Loucy (cell line): ENCODE measurements around the gene PCDHB5.
"Not testable (repeated sequence)": the region's sequence is repeated elsewhere in the genome, so short reads cannot be mapped to it uniquely, and the experiment has no call there.

Source experiments
- H2AFZ ChIP-seq: fragments of 200-600 bp; sonication (generic); 2 replicates; pipeline ENCODE4 v1.6.0; 2016; ENCODE audit warnings: antibody characterized with exemption, mild to moderate bottlenecking, low read length, moderate library complexity
- H3F3A ChIP-seq: fragments of 200-600 bp; 2 replicates; pipeline ENCODE4 v1.6.0; 2016; ENCODE audit warnings: antibody characterized with exemption, low read depth, mild to moderate bottlenecking
- H3K27me3 ChIP-seq: fragments of 200-600 bp; sonication (generic); 2 replicates; pipeline ENCODE4 v1.6.1; 2014; ENCODE audit warnings: low read length, mild to moderate bottlenecking; ENCODE audit not compliant: insufficient read depth, poor library complexity, severe bottlenecking
- H3K36me3 ChIP-seq: fragments of 200-600 bp; sonication (generic); 2 replicates; pipeline ENCODE4 v1.6.1; 2016; ENCODE audit warnings: low read length; ENCODE audit not compliant: insufficient read depth
- H3K4me1 ChIP-seq: fragments of 200-600 bp; sonication (generic); 2 replicates; pipeline ENCODE4 v1.5.1; 2014; ENCODE audit warnings: low read length, mild to moderate bottlenecking; ENCODE audit not compliant: insufficient read depth, poor library complexity, severe bottlenecking
- H3K4me2 ChIP-seq: fragments of 200-600 bp; sonication (generic); 2 replicates; pipeline ENCODE4 v1.6.0; 2014; ENCODE audit warnings: antibody characterized with exemption, low read length, low read depth, mild to moderate bottlenecking; ENCODE audit not compliant: poor library complexity, severe bottlenecking
- H3K4me3 ChIP-seq: fragments of 200-600 bp; sonication (generic); 2 replicates; pipeline ENCODE4 v1.5.1; 2014; ENCODE audit warnings: low read length, mild to moderate bottlenecking, mixed read lengths; ENCODE audit not compliant: poor library complexity, severe bottlenecking
- H3K79me2 ChIP-seq: fragments of 200-600 bp; sonication (generic); 2 replicates; pipeline ENCODE4 v1.6.1; 2014; ENCODE audit warnings: low read length; ENCODE audit not compliant: insufficient read depth
- H3K9ac ChIP-seq: fragments of 200-600 bp; sonication (generic); 2 replicates; pipeline ENCODE4 v1.6.0; 2014; ENCODE audit warnings: mild to moderate bottlenecking, low read depth, low read length, moderate library complexity; ENCODE audit not compliant: poor library complexity, severe bottlenecking
- H3K9me2 ChIP-seq: fragments of 200-600 bp; sonication (generic); replicated peaks from 2 replicates; pipeline ENCODE4 v1.6.1; 2016; ENCODE audit warnings: low read depth, low read length, mixed read lengths
- H3K9me3 ChIP-seq: fragments of 200-600 bp; sonication (generic); 2 replicates; pipeline ENCODE4 v1.6.1; 2014; ENCODE audit warnings: mild to moderate bottlenecking, antibody characterized with exemption, low read length, low read depth; ENCODE audit not compliant: insufficient read depth
- H4K20me1 ChIP-seq: fragments of 200-600 bp; sonication (generic); 2 replicates; pipeline ENCODE4 v1.6.0; 2014; ENCODE audit warnings: antibody characterized with exemption, low read length, mild to moderate bottlenecking; ENCODE audit not compliant: insufficient read depth, poor library complexity, severe bottlenecking
- CTCF ChIP-seq: fragments of 200-600 bp; sonication (generic); conservative IDR thresholded peaks from 2 replicates; pipeline ENCODE4 v1.5.1; 2014; ENCODE audit warnings: mild to moderate bottlenecking, antibody characterized with exemption, low read length
- EZH2phosphoT487 ChIP-seq: fragments of 200-600 bp; IDR thresholded peaks from 2 replicates; pipeline ENCODE4 v1.6.1; 2018; ENCODE audit warnings: antibody characterized with exemption, mild to moderate bottlenecking, moderate library complexity, borderline replicate concordance

PCDHB5 gene

GRCh38 chr5:141149812-141150211 lies 14.8 kb downstream of the PCDHB5 start, which contains the start of gene PCDHB6:
PCDHB6 (plus strand) TSS chr5:141150057; CDS start chr5:141150258, 201 bp downstream.
- H2AFZ ChIP-seq: no peak within 1 kb of the TSS
- H3K4me1 ChIP-seq: no peaks in the 10 kb centered on the region
- no peak within 1 kb of the TSS for H3K4me2 ChIP-seq
- H3K4me3 ChIP-seq: no peak within 1 kb of the TSS
- no peaks in the 10 kb centered on the region for H3K27me3 ChIP-seq
- no peaks in the 10 kb centered on the region for H3K36me3 ChIP-seq
- no peaks in the 10 kb centered on the region for H3F3A ChIP-seq
- no peaks in the 10 kb centered on the region for H3K79me2 ChIP-seq
- no peak for TF ChIP-seq EZH2phosphoT487
- no peak for TF ChIP-seq CTCF
- no peaks in the 10 kb centered on the region for H4K20me1 ChIP-seq
- H3K9ac ChIP-seq: no peak within 1 kb of the TSS
- no peaks in the 10 kb centered on the region for H3K9me2 ChIP-seq
- no peaks in the 10 kb centered on the region for H3K9me3 ChIP-seq

- Histone ChIP-seq H3K79me2 (no peaks in the 10 kb centered on the region), H4K20me1 (no peaks in the 10 kb centered on the region), H3K9me3 (no peaks in the 10 kb centered on the region), H3K4me3 (no peak overlapping the region), H2AFZ (no peak overlapping the region), H3F3A (no peaks in the 10 kb centered on the region), H3K27me3 (no peaks in the 10 kb centered on the region), H3K4me1 (no peaks in the 10 kb centered on the region), H3K4me2 (no peak overlapping the region), H3K36me3 (no peaks in the 10 kb centered on the region), H3K9ac (no peak overlapping the region), H3K9me2 (no peaks in the 10 kb centered on the region)
- no peak for TF ChIP-seq CTCF
- no peak for TF ChIP-seq EZH2phosphoT487
These were observed 15.4 kb downstream of the PCDHB5 start for GRCh38 chr5:141150224-141150992.

- no peak overlapping the region for H3K4me3 ChIP-seq
- no peaks in the 10 kb centered on the region for H4K20me1 ChIP-seq
- H3F3A ChIP-seq: no peaks in the 10 kb centered on the region
- H2AFZ ChIP-seq: no peak overlapping the region
- H3K9ac ChIP-seq: no peak overlapping the region
- no peak for TF ChIP-seq EZH2phosphoT487
- H3K4me1 ChIP-seq: no peaks in the 10 kb centered on the region
- no peaks in the 10 kb centered on the region for H3K9me3 ChIP-seq
- no peaks in the 10 kb centered on the region for H3K27me3 ChIP-seq
- H3K9me2 ChIP-seq: no peaks in the 10 kb centered on the region
- no peaks in the 10 kb centered on the region for H3K79me2 ChIP-seq
- no peak overlapping the region for H3K4me2 ChIP-seq
- H3K36me3 ChIP-seq: no peaks in the 10 kb centered on the region
These were observed 16.0 kb downstream of the PCDHB5 start for GRCh38 chr5:141150993-141151325.

GRCh38 chr5:141151632-141152031 lies 16.6 kb downstream of the PCDHB5 start:
- H3K4me3 ChIP-seq, H3K79me2 ChIP-seq, H3K9me3 ChIP-seq, H3K36me3 ChIP-seq, H4K20me1 ChIP-seq, H2AFZ ChIP-seq, H3K4me2 ChIP-seq, H3K9me2 ChIP-seq, H3K27me3 ChIP-seq, H3K4me1 ChIP-seq, H3K9ac ChIP-seq, H3F3A ChIP-seq: not testable (repeated sequence)

DNA sequence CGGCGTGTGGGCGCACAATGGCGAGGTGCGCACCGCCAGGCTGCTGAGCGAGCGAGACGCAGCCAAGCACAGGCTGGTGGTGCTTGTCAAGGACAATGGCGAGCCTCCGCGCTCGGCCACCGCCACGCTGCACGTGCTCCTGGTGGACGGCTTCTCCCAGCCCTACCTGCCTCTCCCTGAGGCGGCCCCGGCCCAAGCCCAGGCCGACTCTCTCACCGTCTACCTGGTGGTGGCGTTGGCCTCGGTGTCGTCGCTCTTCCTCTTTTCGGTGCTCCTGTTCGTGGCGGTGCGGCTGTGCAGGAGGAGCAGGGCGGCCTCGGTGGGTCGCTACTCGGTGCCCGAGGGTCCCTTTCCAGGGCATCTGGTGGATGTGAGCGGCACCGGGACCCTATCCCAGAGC lies 17.1 kb downstream of the PCDHB5 start:
- H3F3A ChIP-seq, H3K79me2 ChIP-seq, H4K20me1 ChIP-seq, H3K4me2 ChIP-seq, H2AFZ ChIP-seq, H3K36me3 ChIP-seq, H3K9me2 ChIP-seq, H3K9ac ChIP-seq, H3K4me1 ChIP-seq, H3K9me3 ChIP-seq, H3K4me3 ChIP-seq, H3K27me3 ChIP-seq: not testable (repeated sequence)
